ENCODE measurements around the gene MAP4K3.

DNA sequence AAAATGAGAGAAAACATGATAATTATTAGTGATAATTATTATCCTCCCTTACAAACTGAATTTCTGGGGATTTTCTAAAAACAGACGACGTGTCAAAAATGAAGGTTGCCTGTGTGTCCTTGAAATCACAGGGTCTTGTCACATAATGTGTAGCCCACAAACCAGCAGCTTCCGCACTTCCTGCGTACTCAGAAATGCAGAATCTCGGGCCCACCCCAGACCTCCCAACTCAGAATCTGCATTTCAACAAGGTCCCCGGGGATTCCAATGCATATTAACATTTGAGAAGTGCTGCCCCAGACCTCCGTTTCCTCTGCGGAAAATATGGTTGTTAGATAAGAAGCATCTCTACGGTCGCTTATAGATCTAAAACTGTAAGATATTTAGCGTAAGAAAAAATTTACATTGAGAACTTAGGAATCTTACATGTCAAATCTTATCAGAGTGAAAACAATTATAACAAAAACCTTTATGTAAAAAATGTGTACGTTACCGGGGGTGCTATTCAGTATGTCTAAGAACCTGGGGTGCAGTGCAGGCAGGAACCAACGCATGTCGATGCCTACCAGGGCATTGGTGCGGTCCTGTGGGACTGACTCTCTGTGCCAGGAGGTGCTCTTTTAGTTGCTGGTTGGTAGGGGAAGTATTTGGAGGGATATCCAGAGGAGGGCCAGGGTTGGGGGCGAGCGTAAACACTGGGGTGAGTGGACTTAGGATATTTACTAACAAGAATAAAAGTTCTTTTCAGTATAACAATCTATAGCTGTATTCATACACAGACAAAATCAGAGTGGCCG is 208.5 kb downstream of the MAP4K3 start:
- TF ChIP-seq, protein P1, sequence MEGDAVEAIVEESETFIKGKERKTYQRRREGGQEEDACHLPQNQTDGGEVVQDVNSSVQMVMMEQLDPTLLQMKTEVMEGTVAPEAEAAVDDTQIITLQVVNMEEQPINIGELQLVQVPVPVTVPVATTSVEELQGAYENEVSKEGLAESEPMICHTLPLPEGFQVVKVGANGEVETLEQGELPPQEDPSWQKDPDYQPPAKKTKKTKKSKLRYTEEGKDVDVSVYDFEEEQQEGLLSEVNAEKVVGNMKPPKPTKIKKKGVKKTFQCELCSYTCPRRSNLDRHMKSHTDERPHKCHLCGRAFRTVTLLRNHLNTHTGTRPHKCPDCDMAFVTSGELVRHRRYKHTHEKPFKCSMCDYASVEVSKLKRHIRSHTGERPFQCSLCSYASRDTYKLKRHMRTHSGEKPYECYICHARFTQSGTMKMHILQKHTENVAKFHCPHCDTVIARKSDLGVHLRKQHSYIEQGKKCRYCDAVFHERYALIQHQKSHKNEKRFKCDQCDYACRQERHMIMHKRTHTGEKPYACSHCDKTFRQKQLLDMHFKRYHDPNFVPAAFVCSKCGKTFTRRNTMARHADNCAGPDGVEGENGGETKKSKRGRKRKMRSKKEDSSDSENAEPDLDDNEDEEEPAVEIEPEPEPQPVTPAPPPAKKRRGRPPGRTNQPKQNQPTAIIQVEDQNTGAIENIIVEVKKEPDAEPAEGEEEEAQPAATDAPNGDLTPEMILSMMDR (IDR thresholded peaks at IDR 0.05 in 2 of 3, conservative IDR thresholded peaks at IDR 0.05 in 1 of 3; ENCODE audit: borderline replicate concordance in 1 of 3, insufficient read depth in 1 of 3, low read depth in 2 of 3, low read length in 2 of 3) = no peak
- TF ChIP-seq SP1 (IDR thresholded peaks at IDR 0.05; ENCODE audit: low read depth) = no peak
